WTC11 (cell line): Measurements from ENCODE around the gene ZNF680. TPM values are rescaled to one million over a fixed set of nuclear protein-coding genes. Genes with fewer than 3 reads are reported as not detected.
A peak's percentile ranks its signal among the peaks of the same experiment; 100 is the strongest.

ENCODE experiments used
- ATAC-seq: fragments of 200-7000 bp; cut with Tn5 transposase; 2 replicates; pipeline ENCODE4 v1.10.0; 2021; ENCODE audit warnings: mild to moderate bottlenecking, moderate library complexity
- CTCF ChIA-PET: fragments of 300-600 bp; sonication (Branson Sonifier 250); formaldehyde crosslinking; loops from one replicate; lab custom pipeline; 2021; ENCODE audit warnings: antibody characterized with exemption; lab: Charles Lee
- POLR2A ChIA-PET: fragments of 350-600 bp; sonication (Branson Sonifier 250); formaldehyde crosslinking; loops from one replicate; lab custom pipeline; 2021; ENCODE audit warnings: antibody characterized with exemption; lab: Charles Lee
- DNase-seq: peaks from one replicate; pipeline ENCODE4 v3.0.0; 2021; ENCODE audit warnings: low spot score
- H3K27ac Mint-ChIP-seq: 2 replicates; pipeline ENCODE4 v1.8.0; 2021; ENCODE audit warnings: mixed read lengths
- H3K27me3 Mint-ChIP-seq: 2 replicates; pipeline ENCODE4 v1.8.0; 2021; ENCODE audit warnings: low read depth, mild to moderate bottlenecking, moderate library complexity, mixed read lengths
- H3K36me3 Mint-ChIP-seq: 2 replicates; pipeline ENCODE4 v1.8.0; 2021; ENCODE audit warnings: mixed read lengths
- H3K4me1 Mint-ChIP-seq: 2 replicates; pipeline ENCODE4 v1.8.0; 2022; ENCODE audit warnings: mixed read lengths
- H3K4me3 Mint-ChIP-seq: 2 replicates; pipeline ENCODE4 v1.8.0; 2021; ENCODE audit warnings: mild to moderate bottlenecking, moderate library complexity, mixed read lengths
- H3K9me3 Mint-ChIP-seq: 2 replicates; pipeline ENCODE4 v1.8.0; 2021; ENCODE audit warnings: mixed read lengths
- ATF1 ChIP-seq: sonication (generic); formaldehyde crosslinking; IDR thresholded peaks from 2 replicates; pipeline ENCODE4 v1.8.1; 2023; ENCODE audit warnings: mild to moderate bottlenecking, moderate library complexity, missing genetic modification reagents
- EMX1 ChIP-seq: fragments of 250-450 bp; sonication (Bioruptor Pico); IDR thresholded peaks from 2 replicates; pipeline ENCODE4 v1.8.0; 2021; ENCODE audit warnings: mild to moderate bottlenecking
- FOXJ3 ChIP-seq: sonication (generic); formaldehyde crosslinking; IDR thresholded peaks from 2 replicates; pipeline ENCODE4 v1.9.0; 2021; ENCODE audit warnings: missing genetic modification reagents, mild to moderate bottlenecking, borderline replicate concordance
- FOXK1 ChIP-seq: sonication (generic); formaldehyde crosslinking; IDR thresholded peaks from 2 replicates; pipeline ENCODE4 v1.8.0; 2022; ENCODE audit warnings: mild to moderate bottlenecking, moderate library complexity, missing genetic modification reagents
- GABPB1 ChIP-seq: sonication (generic); formaldehyde crosslinking; IDR thresholded peaks from 2 replicates; pipeline ENCODE4 v1.8.1; 2023; ENCODE audit warnings: mild to moderate bottlenecking, missing genetic modification reagents
- KAT7 ChIP-seq: sonication (generic); formaldehyde crosslinking; IDR thresholded peaks from 2 replicates; pipeline ENCODE4 v1.8.1; 2023; ENCODE audit warnings: missing genetic modification reagents, mild to moderate bottlenecking, borderline replicate concordance
- NFATC4 ChIP-seq: fragments of 250-450 bp; sonication (Bioruptor Pico); IDR thresholded peaks from 2 replicates; pipeline ENCODE4 v1.9.0; 2021; ENCODE audit warnings: mild to moderate bottlenecking
- NFYB ChIP-seq: sonication (generic); formaldehyde crosslinking; conservative IDR thresholded peaks from 2 replicates; pipeline ENCODE4 v1.8.0; 2022; ENCODE audit warnings: low read depth, missing genetic modification reagents
- OVOL2 ChIP-seq: fragments of 250-450 bp; sonication (Bioruptor Pico); IDR thresholded peaks from 2 replicates; pipeline ENCODE4 v1.9.0; 2021; ENCODE audit warnings: mild to moderate bottlenecking, borderline replicate concordance
- SOX15 ChIP-seq: fragments of 250-450 bp; sonication (Bioruptor Pico); IDR thresholded peaks from 2 replicates; pipeline ENCODE4 v1.9.0; 2021; ENCODE audit warnings: mild to moderate bottlenecking
- TP53 ChIP-seq: sonication (generic); formaldehyde crosslinking; IDR thresholded peaks from 2 replicates; pipeline ENCODE4 v1.8.1; 2023; ENCODE audit warnings: mild to moderate bottlenecking, missing genetic modification reagents
- ZNF317 ChIP-seq: sonication (generic); formaldehyde crosslinking; IDR thresholded peaks from 2 replicates; pipeline ENCODE4 v1.8.1; 2023; ENCODE audit warnings: low read depth, mild to moderate bottlenecking, moderate library complexity, missing genetic modification reagents, borderline replicate concordance
- ZNF671 ChIP-seq: fragments of 250-450 bp; sonication (Bioruptor Pico); IDR thresholded peaks from 2 replicates; pipeline ENCODE4 v1.8.0; 2021; ENCODE audit warnings: mild to moderate bottlenecking
- total RNA-seq: library from RNA; stranded (reverse); gene quantifications from 3 replicates; pipeline ENCODE4 v1.2.3, GENCODE V29; 2021
- TF ChIP-seq, protein P1 (sequence below): sonication (generic); formaldehyde crosslinking; IDR thresholded peaks from 2 replicates; pipeline ENCODE4 v1.8.1; 2022; ENCODE audit warnings: mild to moderate bottlenecking, missing genetic modification reagents, moderate library complexity, borderline replicate concordance
- TF ChIP-seq, protein P2 (sequence below): sonication (generic); formaldehyde crosslinking; IDR thresholded peaks from 2 replicates; pipeline ENCODE4 v1.8.0; 2023; ENCODE audit warnings: mild to moderate bottlenecking, missing genetic modification reagents
- TF ChIP-seq, protein P3 (sequence below): sonication (generic); formaldehyde crosslinking; IDR thresholded peaks from 2 replicates; pipeline ENCODE4 v1.8.0; 2023; ENCODE audit warnings: missing genetic modification reagents
- TF ChIP-seq, protein P4 (sequence below): sonication (generic); formaldehyde crosslinking; IDR thresholded peaks from 2 replicates; pipeline ENCODE4 v1.8.1; 2023; ENCODE audit warnings: mild to moderate bottlenecking, missing genetic modification reagents, moderate library complexity
- TF ChIP-seq, protein P5 (sequence below): sonication (generic); formaldehyde crosslinking; IDR thresholded peaks from 2 replicates; pipeline ENCODE4 v1.8.0; 2022; ENCODE audit warnings: mild to moderate bottlenecking, missing genetic modification reagents
- TF ChIP-seq, protein P6 (sequence below): fragments of 250-450 bp; sonication (Bioruptor Pico); IDR thresholded peaks from 2 replicates; pipeline ENCODE4 v1.9.0; 2021; ENCODE audit warnings: mild to moderate bottlenecking, borderline replicate concordance
- TF ChIP-seq, protein P7 (sequence below): sonication (generic); formaldehyde crosslinking; IDR thresholded peaks from 2 replicates; pipeline ENCODE4 v1.8.0; 2022; ENCODE audit warnings: missing genetic modification reagents

The ZNF680 gene
- total RNA-seq, 1 experiment from 2014 or later = 13.9 TPM

DNA sequence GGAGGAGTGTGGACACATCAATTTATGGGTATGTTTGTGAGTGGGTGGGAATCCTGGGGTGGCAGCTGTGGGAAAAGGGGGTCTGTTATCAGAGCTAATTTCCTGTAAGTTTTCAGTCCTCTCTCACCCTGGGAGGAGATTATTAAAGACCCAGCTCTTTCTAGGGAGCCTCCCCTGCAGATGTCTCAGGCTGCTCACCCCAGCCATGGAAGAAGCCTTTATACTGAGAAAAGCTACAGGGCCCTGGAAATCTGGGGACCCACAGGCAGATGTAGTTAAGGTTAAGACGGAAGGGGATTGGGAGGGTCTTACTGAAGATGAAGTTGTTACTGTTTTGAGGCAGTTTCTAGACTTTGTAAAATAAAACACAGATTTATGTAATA is 4.6 kb downstream of the ZNF680 start:
- Mint-ChIP-seq H3K27ac (0 out of 2 replicates have a peak overlapping the region, but pooled peaks have one; percentile 36), H3K4me1 (peaks cover 11% of the 10 kb centered on the region), H3K9me3 (peaks cover 32% of the 10 kb centered on the region), H3K27me3 (peaks cover 4% of the 10 kb centered on the region; the same call in 1 of the 2 replicates), H3K4me3 (peak overlapping the region; percentile 24; the same call in 1 of the 2 replicates), H3K36me3 (peaks cover 56% of the 10 kb centered on the region)
- no peak for DNase-seq
- CTCF ChIA-PET = no interaction called here
- no peak for ATAC-seq
- POLR2A ChIA-PET = no interaction called here
- TF ChIP-seq ZNF671 (CRISPR knock-in tag) = no peak
- TF ChIP-seq, protein P1, sequence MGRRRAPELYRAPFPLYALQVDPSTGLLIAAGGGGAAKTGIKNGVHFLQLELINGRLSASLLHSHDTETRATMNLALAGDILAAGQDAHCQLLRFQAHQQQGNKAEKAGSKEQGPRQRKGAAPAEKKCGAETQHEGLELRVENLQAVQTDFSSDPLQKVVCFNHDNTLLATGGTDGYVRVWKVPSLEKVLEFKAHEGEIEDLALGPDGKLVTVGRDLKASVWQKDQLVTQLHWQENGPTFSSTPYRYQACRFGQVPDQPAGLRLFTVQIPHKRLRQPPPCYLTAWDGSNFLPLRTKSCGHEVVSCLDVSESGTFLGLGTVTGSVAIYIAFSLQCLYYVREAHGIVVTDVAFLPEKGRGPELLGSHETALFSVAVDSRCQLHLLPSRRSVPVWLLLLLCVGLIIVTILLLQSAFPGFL (CRISPR knock-in tag) = no peak
- TF ChIP-seq NFATC4 (CRISPR knock-in tag) = no peak
- TF ChIP-seq, protein P2, sequence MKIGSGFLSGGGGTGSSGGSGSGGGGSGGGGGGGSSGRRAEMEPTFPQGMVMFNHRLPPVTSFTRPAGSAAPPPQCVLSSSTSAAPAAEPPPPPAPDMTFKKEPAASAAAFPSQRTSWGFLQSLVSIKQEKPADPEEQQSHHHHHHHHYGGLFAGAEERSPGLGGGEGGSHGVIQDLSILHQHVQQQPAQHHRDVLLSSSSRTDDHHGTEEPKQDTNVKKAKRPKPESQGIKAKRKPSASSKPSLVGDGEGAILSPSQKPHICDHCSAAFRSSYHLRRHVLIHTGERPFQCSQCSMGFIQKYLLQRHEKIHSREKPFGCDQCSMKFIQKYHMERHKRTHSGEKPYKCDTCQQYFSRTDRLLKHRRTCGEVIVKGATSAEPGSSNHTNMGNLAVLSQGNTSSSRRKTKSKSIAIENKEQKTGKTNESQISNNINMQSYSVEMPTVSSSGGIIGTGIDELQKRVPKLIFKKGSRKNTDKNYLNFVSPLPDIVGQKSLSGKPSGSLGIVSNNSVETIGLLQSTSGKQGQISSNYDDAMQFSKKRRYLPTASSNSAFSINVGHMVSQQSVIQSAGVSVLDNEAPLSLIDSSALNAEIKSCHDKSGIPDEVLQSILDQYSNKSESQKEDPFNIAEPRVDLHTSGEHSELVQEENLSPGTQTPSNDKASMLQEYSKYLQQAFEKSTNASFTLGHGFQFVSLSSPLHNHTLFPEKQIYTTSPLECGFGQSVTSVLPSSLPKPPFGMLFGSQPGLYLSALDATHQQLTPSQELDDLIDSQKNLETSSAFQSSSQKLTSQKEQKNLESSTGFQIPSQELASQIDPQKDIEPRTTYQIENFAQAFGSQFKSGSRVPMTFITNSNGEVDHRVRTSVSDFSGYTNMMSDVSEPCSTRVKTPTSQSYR = no peak
- TF ChIP-seq SOX15 (CRISPR knock-in tag) = no peak
- TF ChIP-seq OVOL2 (CRISPR knock-in tag) = no peak
- TF ChIP-seq TP53 = no peak
- no peak for TF ChIP-seq ZNF317 (CRISPR knock-in tag)
- TF ChIP-seq FOXJ3 = no peak
- no peak for TF ChIP-seq FOXK1
- TF ChIP-seq, protein P3, sequence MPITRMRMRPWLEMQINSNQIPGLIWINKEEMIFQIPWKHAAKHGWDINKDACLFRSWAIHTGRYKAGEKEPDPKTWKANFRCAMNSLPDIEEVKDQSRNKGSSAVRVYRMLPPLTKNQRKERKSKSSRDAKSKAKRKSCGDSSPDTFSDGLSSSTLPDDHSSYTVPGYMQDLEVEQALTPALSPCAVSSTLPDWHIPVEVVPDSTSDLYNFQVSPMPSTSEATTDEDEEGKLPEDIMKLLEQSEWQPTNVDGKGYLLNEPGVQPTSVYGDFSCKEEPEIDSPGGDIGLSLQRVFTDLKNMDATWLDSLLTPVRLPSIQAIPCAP (CRISPR knock-in tag) = no peak
- TF ChIP-seq, protein P4, sequence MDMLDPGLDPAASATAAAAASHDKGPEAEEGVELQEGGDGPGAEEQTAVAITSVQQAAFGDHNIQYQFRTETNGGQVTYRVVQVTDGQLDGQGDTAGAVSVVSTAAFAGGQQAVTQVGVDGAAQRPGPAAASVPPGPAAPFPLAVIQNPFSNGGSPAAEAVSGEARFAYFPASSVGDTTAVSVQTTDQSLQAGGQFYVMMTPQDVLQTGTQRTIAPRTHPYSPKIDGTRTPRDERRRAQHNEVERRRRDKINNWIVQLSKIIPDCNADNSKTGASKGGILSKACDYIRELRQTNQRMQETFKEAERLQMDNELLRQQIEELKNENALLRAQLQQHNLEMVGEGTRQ (CRISPR knock-in tag) = no peak
- TF ChIP-seq ATF1 (CRISPR knock-in tag) = no peak
- no peak for TF ChIP-seq KAT7
- TF ChIP-seq GABPB1 (CRISPR knock-in tag) = no peak
- TF ChIP-seq, protein P5, sequence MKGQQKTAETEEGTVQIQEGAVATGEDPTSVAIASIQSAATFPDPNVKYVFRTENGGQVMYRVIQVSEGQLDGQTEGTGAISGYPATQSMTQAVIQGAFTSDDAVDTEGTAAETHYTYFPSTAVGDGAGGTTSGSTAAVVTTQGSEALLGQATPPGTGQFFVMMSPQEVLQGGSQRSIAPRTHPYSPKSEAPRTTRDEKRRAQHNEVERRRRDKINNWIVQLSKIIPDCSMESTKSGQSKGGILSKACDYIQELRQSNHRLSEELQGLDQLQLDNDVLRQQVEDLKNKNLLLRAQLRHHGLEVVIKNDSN (CRISPR knock-in tag) = no peak

DNA sequence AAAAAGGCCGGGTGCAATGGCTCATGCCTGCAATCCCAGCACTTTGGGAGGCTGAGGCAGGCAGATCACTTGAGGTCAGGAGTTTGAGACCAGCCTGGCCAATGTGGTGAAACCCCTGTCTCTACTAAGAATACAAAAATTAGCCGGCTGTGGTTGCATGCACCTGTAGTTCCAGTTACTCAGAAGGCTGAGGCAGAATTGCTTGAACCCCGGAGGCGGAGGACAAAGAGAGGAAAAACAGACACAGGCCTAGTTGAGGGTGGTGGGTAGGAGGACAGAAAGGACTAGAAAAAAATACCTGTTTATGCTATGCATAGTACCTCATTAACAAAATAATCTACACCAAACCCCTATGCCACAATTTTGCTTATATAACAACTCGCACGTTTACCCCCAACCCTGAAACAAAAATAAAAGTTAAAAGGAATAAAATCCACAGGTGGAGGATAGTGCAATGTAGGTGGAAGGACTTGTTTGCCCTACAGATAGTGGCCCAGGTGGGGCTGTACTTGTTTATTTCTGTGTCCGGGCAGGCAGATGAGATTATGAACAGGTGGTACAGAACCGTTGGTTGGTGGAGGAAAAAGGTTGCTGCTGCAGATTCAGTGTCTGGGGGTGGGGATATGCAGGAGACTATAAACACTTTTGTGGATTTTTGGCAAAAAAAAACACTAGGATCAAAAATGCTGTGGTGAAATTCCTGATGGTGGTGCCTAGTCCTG is 5.1 kb downstream of the ZNF680 start:
- peaks cover 32% of the 10 kb centered on the region for H3K9me3 Mint-ChIP-seq
- no peak for ATAC-seq
- ChIA-PET CTCF (no interaction called here), POLR2A (no interaction called here)
- H3K4me1 Mint-ChIP-seq = peaks cover 11% of the 10 kb centered on the region
- DNase-seq = no peak
- peak overlapping the region; percentile 24; the same call in 1 of the 2 replicates for H3K4me3 Mint-ChIP-seq
- 0 out of 2 replicates have a peak overlapping the region, but pooled peaks have one; percentile 36 for H3K27ac Mint-ChIP-seq
- H3K36me3 Mint-ChIP-seq = peaks cover 56% of the 10 kb centered on the region
- peaks cover 4% of the 10 kb centered on the region; the same call in 1 of the 2 replicates for H3K27me3 Mint-ChIP-seq
- TF ChIP-seq, protein P6, sequence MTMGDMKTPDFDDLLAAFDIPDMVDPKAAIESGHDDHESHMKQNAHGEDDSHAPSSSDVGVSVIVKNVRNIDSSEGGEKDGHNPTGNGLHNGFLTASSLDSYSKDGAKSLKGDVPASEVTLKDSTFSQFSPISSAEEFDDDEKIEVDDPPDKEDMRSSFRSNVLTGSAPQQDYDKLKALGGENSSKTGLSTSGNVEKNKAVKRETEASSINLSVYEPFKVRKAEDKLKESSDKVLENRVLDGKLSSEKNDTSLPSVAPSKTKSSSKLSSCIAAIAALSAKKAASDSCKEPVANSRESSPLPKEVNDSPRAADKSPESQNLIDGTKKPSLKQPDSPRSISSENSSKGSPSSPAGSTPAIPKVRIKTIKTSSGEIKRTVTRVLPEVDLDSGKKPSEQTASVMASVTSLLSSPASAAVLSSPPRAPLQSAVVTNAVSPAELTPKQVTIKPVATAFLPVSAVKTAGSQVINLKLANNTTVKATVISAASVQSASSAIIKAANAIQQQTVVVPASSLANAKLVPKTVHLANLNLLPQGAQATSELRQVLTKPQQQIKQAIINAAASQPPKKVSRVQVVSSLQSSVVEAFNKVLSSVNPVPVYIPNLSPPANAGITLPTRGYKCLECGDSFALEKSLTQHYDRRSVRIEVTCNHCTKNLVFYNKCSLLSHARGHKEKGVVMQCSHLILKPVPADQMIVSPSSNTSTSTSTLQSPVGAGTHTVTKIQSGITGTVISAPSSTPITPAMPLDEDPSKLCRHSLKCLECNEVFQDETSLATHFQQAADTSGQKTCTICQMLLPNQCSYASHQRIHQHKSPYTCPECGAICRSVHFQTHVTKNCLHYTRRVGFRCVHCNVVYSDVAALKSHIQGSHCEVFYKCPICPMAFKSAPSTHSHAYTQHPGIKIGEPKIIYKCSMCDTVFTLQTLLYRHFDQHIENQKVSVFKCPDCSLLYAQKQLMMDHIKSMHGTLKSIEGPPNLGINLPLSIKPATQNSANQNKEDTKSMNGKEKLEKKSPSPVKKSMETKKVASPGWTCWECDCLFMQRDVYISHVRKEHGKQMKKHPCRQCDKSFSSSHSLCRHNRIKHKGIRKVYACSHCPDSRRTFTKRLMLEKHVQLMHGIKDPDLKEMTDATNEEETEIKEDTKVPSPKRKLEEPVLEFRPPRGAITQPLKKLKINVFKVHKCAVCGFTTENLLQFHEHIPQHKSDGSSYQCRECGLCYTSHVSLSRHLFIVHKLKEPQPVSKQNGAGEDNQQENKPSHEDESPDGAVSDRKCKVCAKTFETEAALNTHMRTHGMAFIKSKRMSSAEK (CRISPR knock-in tag) = no peak
- no peak for TF ChIP-seq EMX1 (CRISPR knock-in tag)
- no peak for TF ChIP-seq TP53
- no peak for TF ChIP-seq FOXJ3
- TF ChIP-seq, protein P7, sequence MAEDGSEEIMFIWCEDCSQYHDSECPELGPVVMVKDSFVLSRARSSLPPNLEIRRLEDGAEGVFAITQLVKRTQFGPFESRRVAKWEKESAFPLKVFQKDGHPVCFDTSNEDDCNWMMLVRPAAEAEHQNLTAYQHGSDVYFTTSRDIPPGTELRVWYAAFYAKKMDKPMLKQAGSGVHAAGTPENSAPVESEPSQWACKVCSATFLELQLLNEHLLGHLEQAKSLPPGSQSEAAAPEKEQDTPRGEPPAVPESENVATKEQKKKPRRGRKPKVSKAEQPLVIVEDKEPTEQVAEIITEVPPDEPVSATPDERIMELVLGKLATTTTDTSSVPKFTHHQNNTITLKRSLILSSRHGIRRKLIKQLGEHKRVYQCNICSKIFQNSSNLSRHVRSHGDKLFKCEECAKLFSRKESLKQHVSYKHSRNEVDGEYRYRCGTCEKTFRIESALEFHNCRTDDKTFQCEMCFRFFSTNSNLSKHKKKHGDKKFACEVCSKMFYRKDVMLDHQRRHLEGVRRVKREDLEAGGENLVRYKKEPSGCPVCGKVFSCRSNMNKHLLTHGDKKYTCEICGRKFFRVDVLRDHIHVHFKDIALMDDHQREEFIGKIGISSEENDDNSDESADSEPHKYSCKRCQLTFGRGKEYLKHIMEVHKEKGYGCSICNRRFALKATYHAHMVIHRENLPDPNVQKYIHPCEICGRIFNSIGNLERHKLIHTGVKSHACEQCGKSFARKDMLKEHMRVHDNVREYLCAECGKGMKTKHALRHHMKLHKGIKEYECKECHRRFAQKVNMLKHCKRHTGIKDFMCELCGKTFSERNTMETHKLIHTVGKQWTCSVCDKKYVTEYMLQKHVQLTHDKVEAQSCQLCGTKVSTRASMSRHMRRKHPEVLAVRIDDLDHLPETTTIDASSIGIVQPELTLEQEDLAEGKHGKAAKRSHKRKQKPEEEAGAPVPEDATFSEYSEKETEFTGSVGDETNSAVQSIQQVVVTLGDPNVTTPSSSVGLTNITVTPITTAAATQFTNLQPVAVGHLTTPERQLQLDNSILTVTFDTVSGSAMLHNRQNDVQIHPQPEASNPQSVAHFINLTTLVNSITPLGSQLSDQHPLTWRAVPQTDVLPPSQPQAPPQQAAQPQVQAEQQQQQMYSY = no peak
- TF ChIP-seq NFYB (CRISPR knock-in tag) = no peak
